ENCODE measurements around the gene DGKB.

Gene DGKB

DNA sequence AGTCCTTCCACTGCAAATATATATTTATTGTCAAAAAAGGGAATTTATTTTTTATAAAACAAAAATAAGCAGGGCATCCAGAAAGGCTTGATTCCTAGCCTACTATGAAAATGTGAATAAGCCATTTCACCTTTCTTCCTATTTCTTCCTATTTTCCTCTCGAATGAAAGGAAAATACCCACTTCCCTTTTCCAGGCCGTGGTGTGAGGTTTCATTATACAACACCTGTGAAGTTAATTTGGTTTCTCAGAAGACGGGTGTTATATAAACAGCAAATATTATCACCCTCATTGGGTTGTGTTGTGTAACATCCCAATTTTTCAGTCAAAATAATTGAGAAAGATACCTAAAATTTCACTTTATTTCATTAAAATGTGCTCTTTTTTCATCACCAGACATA is 214.3 kb downstream of the DGKB start:
- no peak for DNase-seq (ENCODE audit: low spot score)

DNA sequence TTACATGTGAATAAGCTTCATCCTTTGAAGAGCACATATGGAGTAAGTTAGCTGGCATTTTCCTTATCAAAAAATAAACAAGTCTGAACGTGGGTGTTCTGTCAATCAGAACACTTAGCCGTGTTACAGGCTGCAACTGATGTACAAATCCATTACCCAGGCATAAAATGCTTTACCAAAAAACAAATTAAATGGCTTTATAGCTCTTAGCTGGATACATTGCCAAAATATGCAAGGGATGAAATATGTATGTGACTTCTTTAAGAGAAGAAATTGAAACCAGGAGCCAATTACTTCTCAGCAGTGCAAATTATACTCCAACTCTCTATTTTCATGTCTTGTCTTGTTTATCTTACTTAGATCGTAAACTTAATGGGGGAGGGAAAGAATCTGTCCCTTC is 214.8 kb downstream of the DGKB start:
- DNase-seq (ENCODE audit: low spot score), result no peak

DNA sequence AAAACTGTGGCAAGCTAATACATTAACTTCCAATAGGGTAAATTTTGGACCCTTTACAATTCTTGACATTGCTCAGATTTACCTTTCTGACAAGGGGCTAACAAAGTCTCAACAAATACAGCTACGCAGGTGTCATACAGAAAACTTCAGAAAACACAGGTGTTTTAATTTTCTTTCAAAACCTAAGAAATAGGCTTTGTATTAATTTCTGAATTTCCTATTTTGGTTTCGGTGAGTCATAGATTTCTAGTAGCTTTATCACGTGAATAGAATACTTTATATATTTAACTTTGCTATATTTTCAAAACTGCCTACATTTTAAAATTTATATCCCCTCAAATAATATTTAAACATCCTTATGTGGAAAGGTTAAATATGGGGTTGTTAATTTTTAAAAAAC is 215.3 kb downstream of the DGKB start:
- DNase-seq (ENCODE audit: low spot score), result no peak

DNA sequence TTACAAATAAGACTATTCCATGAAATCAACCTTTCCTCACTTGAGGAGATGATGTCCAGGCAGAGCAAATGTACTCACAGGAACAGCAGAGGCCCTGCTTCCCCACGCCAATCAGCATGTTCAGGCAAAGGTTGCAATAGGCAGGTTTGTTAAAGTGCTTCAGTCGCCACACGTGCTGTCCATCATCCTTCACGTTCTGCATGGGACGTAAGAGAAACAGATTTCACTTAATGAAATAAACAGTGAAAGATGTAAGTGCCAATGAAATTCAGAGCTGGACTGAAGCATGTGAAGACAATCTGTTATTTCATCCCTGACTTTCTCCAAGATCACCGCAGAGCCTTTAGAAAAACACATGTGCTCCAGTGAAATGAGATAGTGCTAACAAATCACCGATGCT is 217.4 kb downstream of the DGKB start:
- no peak for DNase-seq (ENCODE audit: low spot score)

DNA sequence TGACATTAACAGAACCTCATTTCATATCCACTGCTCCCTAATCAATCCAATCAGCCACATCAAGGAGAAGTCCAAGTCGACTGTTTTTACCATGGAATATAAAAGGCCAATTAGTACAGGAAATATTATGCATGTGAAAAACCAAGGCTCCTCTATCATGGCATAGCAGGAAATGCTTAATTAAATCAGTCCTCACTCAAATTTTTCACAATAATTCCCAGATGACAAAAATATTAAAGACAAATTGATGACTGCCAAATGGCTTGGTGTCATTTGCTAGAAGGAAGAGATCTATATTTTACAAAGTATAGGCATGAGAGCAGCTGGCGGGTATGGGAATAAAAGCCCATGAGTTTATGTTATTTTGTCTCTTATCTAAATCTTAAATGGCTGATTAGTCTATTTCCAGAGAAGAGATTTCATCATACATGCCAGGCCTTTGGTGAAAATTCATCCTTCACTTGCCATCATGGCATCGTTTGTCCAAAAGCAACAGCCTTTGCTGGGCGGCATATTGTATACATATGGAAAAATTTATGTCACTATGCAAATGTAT is 219.6 kb downstream of the DGKB start:
- DNase-seq (ENCODE audit: low spot score), result no peak

DNA sequence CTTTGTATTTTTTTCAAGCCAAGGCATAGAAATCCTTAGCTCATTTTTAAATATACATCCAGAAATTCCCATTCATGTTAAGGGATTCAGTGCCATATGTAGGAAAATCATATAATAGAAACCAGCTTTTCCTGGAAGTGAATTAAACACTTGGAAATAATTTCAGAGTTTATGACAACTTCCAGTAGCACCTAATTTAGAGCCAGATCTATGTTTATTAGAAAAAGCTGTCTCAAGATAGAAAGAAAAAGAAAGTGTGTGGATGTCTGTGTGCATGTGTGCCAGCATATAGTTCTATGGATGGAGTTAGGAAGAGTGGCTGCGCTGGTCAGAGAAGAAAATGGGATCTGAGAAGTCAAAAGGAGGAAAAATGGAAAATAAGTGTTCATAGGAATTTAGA is 225.7 kb downstream of the DGKB start:
- no peak for DNase-seq (ENCODE audit: low spot score)

DNA sequence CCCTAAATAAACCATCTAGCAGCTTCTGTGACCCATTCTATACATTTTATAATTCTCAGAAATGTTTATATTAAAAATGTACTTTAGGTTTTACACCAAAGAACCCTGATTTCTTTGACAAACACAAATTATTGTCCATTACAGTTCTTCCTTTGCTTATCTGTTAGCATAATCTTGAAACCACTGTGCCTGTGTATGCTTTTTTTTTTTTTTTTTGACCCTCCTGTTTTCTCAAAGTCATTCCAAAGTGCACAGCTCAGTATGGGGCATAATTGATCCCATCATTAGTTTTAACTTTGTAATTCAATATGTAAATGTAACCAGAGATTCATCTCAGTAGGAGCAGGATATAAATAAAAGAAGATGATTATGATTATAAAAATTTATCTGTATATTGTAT is 229.3 kb downstream of the DGKB start:
- DNase-seq (ENCODE audit: low spot score), result no peak

DNA sequence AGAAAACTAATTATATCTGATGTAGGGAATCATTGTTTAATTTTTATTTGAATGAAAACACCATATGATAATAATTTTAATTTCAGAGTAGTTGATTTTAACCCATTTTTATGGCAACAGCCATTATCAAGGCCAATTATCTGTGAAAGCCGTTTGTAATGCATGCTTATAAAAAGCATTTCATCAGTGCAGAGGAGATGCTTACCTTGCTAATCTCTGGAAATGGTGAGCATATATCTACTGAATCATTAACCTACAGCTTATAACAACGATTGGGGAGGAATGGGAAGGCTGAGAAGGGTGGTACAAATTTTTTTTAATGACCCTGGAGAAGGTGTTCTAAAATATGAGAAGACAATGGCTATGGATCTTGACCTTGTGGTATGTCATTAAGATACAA is 235.6 kb downstream of the DGKB start:
- no peak for DNase-seq (ENCODE audit: low spot score)

DNA sequence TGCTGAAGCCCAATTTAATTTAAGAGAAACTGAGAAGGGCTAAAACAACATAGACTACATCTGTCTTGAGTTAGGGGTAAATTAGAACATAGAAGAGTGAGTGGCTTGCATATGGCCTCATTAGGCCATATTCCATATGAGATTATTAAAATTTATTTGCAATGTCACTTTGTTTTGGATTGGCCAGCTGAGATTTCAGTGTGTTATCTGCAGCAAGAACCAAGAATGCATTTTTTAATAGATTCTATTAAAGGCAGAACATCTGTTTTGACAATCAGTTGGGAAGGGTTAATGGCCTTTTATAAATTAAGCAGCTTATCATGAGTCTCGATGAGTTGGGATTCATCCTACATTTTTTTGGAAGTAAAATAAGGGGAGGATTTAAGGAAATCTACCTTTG is 236.2 kb downstream of the DGKB start:
- no peak for DNase-seq (ENCODE audit: low spot score)

DNA sequence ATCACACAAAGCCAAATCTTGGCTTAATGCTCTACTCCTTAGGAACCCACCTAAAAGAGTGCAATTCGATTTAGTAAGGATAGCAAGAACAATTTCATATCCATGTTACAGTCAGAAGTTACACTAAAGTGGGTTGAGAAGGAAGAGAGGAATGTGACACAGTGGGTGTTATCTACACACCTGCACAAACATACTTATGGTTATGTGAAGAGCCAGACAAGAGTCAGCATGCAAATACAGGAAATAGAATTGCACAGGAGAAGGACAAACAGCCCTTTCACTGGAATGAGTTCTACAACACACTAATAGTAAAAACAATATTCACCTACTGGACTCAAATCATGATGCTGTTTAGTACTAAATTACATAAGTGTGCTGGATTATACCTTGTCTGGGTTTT is 262.8 kb downstream of the DGKB start:
- no peak for DNase-seq (ENCODE audit: low spot score)

DNA sequence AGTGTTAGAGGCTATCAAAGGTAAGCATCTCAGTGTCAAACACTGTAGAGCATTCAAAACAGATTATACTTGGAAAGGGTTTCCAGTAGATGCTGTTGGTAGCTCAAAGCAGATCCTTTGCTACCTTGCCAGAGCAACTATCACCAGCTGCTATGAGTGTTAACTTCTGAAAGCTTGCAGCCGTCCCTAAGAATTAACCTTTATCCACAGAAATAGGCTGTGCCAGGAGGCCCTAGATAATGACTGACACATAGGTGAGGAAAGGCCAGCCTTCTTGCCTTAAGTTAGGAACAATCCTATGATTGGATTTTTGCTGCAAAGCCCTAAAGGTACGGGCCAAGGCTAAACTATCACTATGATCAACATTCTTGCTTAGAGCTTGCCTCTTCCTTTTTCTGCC is 263.2 kb downstream of the DGKB start:
- DNase-seq (ENCODE audit: low spot score), result no peak

DNA sequence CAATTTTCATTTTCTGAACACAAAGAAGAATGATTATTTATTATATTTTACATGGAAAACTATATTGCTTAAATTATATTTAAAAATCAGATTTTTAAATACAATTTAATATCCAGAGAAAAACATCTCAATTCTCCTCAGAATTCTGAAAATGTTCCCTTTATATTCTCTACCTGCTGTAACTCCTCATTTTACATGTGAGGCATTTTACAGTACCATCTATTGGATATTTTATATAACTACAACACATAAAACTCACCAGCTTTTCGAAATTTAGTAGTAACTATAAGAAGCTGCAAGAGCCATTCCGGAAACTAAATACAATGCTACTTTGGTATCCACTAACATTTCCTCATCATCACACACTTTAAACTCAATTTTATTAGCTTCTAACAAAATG is 264.6 kb downstream of the DGKB start:
- no peak for DNase-seq (ENCODE audit: low spot score)

DNA sequence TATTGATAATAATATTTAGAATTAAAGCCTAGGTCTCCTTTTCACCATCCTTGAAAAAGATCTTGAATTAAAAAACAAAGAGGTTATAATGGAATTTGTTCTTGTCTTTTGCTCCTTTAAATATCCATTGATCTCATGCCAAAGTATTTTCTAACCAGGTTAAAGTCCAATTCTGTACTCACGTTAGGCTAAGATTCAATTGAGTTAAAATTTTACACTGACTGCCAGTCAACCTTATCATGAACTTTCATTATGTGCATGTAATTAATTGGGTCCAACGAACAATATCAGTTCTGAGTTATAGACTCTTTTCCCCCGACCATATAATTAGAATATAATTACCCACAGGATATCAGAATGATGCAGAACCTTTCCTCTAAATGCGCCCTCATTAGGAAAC is 266.6 kb downstream of the DGKB start:
- no peak for DNase-seq (ENCODE audit: low spot score)

DNA sequence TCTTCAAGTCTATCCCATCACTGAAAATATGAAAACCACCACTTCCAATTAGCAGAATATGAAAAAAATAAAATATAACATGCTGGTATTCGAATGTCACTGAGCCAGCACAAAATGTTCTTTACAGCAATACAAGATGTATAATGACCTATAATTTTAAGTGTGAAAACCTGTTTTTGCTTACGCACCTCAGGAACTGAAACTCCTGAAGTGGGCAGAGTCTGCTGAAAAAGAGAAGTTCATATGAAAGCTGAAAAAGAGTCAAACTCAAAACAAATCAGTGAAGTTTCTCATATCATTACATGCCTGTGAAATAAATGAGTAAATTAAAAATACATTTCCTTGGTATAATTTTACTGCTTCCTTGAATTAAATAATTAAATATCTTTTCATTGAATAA is 272.5 kb downstream of the DGKB start:
- no peak for DNase-seq (ENCODE audit: low spot score)

DNA sequence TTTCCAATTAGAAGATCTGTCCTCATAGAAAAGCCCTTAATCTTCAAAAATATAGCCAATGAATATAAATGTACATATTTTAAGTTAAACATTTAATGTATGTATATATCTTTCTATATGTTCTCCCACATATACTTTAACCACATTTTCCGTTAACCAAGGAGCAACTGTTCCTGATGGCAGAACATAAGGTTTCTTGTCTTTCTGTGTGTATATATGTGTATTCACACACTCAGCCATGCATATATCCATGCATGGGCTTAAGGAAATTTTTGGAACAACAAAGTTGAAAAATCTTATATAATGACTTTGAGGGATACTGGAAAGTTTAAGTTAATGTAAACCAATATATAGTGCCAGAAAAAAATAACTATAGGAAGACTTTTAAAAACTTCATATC is 274.0 kb downstream of the DGKB start:
- DNase-seq (ENCODE audit: low spot score), result no peak

DNA sequence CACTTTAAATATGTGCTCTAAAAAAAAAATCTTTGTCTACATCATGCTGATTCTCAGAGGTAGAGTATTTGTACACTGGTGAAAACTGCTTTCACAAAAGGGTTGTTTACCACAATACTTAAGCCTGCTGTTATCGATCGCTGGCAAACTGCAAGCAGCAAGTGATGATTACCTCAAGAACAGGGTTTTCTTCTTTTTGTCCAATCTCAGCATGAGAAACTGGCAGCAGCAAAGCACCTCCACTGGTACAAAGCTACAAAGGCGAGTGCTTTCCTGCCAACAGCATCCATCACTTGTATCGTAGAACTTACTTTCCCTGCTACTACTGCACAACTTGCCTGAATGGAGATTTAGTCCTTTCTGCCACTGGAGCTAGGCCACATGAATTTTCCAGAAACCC is 276.5 kb downstream of the DGKB start:
- DNase-seq (ENCODE audit: low spot score), result no peak

DNA sequence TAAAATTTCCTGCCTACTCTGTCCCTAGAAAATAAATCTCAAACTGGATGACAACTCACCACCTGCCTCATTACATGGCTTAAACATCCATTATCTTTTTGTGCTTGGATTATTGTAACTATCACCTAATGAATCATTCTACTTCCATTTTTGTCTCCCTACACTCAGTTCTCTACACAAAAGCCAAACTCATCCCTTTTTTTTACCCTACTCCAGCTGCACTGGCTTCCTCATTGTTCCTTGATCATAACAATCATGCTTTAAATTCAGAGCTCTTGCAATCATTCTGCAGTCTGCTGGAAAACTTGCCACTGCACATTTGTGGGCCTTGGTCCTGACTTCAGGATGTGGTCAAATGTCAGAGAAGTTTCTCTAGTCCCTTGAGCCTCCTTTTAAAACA is 280.0 kb downstream of the DGKB start:
- no peak for DNase-seq (ENCODE audit: low spot score)

DNA sequence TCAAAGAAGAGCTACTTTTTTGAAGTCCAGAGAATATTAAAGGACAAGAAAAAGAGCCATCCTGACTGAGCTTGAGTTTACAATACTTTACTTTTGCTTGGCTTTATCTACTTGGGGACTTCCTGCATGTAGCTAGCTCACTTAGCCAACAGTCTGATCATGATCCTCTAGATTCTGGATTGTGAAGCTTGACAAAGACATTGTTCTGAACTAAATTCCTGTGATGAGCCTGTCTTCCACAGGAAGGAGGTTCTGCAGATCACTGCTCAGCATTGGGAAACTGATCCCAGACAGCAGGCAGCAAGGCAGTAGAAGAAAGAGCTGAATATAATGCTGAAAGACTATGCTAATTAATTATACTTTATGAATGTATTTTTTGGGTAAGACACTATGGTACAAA is 296.4 kb downstream of the DGKB start:
- DNase-seq (ENCODE audit: low spot score), result no peak

DNA sequence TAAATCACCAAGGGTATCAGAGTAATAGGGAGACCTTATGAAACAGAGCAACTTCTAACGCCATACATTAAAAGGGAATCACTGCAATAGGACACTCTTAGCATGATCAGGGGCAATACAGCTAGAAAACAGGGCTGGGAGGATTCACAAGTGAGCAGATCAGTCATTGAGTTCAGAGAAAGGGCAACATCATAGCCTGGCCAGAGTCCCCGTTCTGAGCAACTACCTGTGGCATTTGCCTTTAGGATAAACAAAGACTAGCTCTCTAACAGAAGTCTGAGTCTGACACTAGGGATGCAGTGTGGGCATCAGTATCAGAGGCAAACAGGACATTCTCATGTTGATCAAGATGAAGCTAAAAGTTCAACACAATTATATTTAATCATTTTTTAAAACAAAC is 297.9 kb downstream of the DGKB start:
- DNase-seq (ENCODE audit: low spot score), result peak; percentile 5

DNA sequence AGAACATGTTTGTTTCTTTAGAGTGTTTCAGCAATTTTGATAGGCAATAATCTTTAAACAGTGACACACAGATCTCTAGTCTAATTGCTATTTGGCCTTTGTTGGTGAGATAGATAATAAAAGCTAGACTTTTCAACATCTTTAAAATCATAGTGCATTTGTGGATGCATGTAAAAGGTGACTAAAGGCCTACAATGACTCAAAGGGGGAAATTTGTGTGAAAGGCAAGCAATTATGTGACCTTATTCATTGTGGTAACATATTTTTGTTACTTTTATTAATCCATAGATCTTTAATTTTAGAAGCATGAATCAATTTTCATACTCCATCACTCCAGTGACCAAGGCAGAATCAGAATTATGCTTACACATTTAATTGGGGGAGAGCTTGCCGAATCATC is 299.7 kb downstream of the DGKB start:
- DNase-seq (ENCODE audit: low spot score), result no peak

DNA sequence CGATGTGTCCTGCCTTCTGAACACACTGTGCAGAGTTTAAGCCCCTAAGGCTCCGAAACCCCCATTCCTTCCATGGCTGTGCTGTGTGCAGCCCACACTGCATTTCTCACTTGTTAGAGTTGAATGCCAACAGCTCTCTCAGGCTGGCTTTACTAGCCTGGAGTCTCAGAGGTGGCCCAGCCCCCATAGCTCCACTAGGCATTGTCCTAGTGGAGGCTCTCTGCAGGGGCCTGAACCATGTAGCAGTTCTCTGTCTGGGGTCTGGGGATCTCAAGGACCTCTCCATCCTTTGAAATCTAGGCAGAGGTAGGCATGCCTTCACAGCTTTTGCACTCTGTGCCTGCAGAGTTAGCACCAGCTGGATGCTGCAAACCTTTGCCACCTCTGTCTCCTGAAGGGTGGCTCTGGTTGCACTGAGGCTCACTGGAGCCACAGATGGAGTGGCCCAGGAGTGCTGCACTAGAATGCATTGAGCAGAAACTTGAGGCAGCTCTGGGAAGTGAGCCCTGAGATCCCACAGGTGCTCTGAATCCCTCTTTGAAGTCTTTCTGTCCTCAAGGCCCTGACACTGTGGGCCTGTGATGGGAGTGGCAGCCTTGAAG is 301.7 kb downstream of the DGKB start:
- no peak for DNase-seq (ENCODE audit: low spot score)

DNA sequence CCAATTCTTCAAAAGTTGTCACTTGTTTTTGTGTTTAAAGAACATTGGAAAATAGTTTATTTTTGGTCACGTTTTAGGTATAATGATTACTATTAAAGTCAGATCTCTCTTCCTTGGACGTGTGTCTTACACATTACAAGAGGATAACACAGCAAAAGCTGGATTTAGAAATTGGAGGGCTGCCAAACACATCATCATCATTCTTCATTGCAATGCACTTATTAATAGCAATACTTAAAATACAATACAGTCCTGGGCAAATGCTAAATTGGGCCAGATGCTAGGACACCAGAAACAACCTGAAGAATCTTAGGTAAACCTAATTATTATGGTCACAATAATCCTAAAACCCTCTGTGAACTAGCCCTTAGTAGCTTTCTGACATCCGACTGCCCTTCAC is 303.6 kb downstream of the DGKB start:
- no peak for DNase-seq (ENCODE audit: low spot score)

DNA sequence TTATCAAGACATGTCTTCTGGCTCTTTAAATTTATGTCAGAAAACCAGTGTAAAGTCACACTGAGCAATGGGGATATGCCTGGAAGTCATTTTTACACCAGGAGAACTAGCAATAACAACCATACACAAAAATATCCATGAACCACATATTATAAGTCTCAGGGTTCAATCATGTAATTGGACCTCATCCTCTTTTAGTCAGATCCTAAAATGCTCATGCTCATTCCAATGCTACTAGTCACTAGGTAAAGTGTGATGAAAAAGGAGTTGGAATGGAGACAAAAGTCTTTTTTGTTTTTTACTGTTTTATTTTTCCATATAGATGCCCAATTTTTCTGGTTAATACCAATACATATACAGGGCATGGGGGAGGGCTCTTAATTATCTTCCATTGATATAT is 306.1 kb downstream of the DGKB start:
- no peak for DNase-seq (ENCODE audit: low spot score)

DNA sequence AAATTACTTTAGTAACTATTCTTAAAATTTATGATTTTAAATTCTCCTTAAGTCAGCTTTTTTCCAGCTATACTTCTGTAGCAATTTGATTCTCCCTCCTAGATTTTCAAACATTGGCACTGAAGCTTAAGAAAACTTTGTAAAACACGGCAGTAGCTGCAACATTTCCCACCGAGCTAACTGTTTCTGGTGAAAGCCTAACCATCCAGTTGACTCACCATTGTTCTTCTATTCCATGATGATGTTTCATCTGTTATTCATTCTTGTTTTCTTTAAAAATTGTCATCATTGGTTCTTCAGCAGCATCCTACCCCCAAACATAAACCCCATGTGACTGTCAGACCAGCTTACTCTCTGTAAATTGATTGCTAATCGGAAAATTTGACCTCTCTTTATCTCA is 312.3 kb downstream of the DGKB start:
- no peak for DNase-seq (ENCODE audit: low spot score)

DNA sequence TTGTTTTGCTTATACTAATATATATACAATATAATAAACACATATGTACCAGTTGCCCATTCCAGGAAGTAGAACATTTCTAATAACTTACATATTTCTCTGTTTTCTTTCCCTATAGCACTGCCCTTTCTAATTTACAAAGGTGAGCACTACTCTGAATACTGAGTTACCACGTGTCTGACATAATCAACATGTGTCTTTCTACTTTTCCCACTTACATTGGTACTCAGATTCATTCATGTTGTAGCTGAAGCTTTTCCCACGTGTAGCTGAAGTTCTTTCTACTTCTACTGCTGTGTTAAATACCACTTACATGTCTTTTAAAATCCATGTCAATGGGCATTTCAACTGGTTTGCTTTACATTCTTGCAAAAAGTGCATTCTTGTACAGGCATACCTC is 317.3 kb downstream of the DGKB start:
- no peak for DNase-seq (ENCODE audit: low spot score)
